ENCODE results near the gene PHLDB1.

DNA sequence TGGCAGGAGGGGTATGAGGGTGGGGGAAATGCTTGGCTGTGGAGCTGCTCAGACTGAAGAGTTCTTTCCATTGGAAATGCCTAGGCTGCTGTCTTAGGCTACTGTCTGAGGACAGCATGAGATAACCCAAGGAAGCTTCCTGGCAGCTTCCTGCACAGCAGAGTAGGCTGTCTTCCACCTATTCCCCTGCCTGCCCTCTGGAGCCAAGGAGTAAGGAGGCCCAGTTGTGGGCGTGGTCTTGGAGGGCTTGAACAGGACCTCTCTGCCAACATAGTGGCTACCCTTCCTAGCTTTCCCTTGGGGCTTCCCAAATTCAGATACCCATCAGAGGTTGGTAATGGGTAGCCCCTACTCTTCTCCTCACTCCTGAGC is 25.9 kb downstream of the PHLDB1 start:
- TF ChIP-seq, protein P1, sequence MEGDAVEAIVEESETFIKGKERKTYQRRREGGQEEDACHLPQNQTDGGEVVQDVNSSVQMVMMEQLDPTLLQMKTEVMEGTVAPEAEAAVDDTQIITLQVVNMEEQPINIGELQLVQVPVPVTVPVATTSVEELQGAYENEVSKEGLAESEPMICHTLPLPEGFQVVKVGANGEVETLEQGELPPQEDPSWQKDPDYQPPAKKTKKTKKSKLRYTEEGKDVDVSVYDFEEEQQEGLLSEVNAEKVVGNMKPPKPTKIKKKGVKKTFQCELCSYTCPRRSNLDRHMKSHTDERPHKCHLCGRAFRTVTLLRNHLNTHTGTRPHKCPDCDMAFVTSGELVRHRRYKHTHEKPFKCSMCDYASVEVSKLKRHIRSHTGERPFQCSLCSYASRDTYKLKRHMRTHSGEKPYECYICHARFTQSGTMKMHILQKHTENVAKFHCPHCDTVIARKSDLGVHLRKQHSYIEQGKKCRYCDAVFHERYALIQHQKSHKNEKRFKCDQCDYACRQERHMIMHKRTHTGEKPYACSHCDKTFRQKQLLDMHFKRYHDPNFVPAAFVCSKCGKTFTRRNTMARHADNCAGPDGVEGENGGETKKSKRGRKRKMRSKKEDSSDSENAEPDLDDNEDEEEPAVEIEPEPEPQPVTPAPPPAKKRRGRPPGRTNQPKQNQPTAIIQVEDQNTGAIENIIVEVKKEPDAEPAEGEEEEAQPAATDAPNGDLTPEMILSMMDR (IDR thresholded peaks at IDR 0.05; ENCODE audit: insufficient read depth, low read depth, low read length) = no peak
- TF ChIP-seq EZH2 (IDR thresholded peaks at IDR 0.05; ENCODE audit: insufficient read depth, low read length) = no peak

Data from astrocyte (in vitro differentiated cells and primary cell).